NCI-H2171 treated with DMSO at 0.1 percent for 48 hours (cell line): ENCODE measurements around the gene WBP1L.
A peak's percentile ranks its signal among the peaks of the same experiment; 100 is the strongest.

ENCODE experiments used
- DNase-seq: peaks from one replicate; lab custom pipeline; 2025; lab: John Stamatoyannopoulos, UW

Gene WBP1L

GRCh38 chr10:102779680-102780526 is 36.2 kb downstream of the WBP1L start:
- DNase-seq, result no peak

- DNase-seq, result no peak
These were observed 36.7 kb downstream of the WBP1L start for GRCh38 chr10:102780527-102780808.

- DNase-seq, result no peak
These were observed 37.6 kb downstream of the WBP1L start for GRCh38 chr10:102781090-102781920.

GRCh38 chr10:102781921-102782557 is 38.3 kb downstream of the WBP1L start:
- DNase-seq, result no peak

- no peak for DNase-seq
These were observed 39.2 kb downstream of the WBP1L start for GRCh38 chr10:102782673-102783551.

- DNase-seq, result no peak
These were observed 39.8 kb downstream of the WBP1L start for GRCh38 chr10:102783568-102783967.

GRCh38 chr10:102785818-102786217 is 42.1 kb downstream of the WBP1L start:
- no peak for DNase-seq

GRCh38 chr10:102791754-102792395 is 48.1 kb downstream of the WBP1L start:
- no peak for DNase-seq

- no peak for DNase-seq
These were observed 52.0 kb downstream of the WBP1L start for GRCh38 chr10:102795453-102796406.

GRCh38 chr10:102796407-102797176 is 52.8 kb downstream of the WBP1L start:
- DNase-seq, result no peak

GRCh38 chr10:102799691-102800471 is 56.1 kb downstream of the WBP1L start:
- no peak for DNase-seq

- DNase-seq, result no peak
These were observed 57.0 kb downstream of the WBP1L start for GRCh38 chr10:102800611-102801335.

GRCh38 chr10:102801496-102801895 is 57.7 kb downstream of the WBP1L start:
- no peak for DNase-seq

GRCh38 chr10:102801978-102802377 is 58.2 kb downstream of the WBP1L start:
- DNase-seq, result no peak

- no peak for DNase-seq
These were observed 59.3 kb downstream of the WBP1L start for GRCh38 chr10:102802920-102803534.

- peak; percentile 63 for DNase-seq
These were observed 60.8 kb downstream of the WBP1L start for GRCh38 chr10:102804382-102805055.

GRCh38 chr10:102808380-102808779 is 64.6 kb downstream of the WBP1L start:
- DNase-seq, result no peak
